Peyer's patch (tissue), 4 donors: Measurements from ENCODE around the gene SENP8.

Experiments
- CTCF ChIP-seq, 6 experiments: fragments of 450-650 bp in 4 of 6; fragments of 200-600 bp in 2 of 6; sonication (generic) in 1 of 6; IDR thresholded peaks; one replicate each; pipeline ENCODE4 v1.5.1; 2017 to 2019; ENCODE audit warnings: antibody characterized with exemption in 6 of 6, mild to moderate bottlenecking in 3 of 6, moderate library complexity in 1 of 6
- POLR2A ChIP-seq, 2 donors: fragments of 450-650 bp; IDR thresholded peaks; one replicate each; pipeline ENCODE4 v1.5.1; 2017; ENCODE audit warnings: antibody characterized with exemption in 2 of 2, mild to moderate bottlenecking in 2 of 2, moderate library complexity in 2 of 2

- TF ChIP-seq POLR2A (IDR thresholded peaks at IDR 0.05) = no peak
- TF ChIP-seq CTCF (IDR thresholded peaks at IDR 0.05) = no peak
Observed at GRCh38 chr15:72192416-72192815, 74.2 kb downstream of the SENP8 start.
